HepG2 (cell line): Measurements from ENCODE around the gene GOLGA6C. TPM values are rescaled to one million over a fixed set of nuclear protein-coding genes. Genes with fewer than 3 reads are reported as not detected.

ENCODE experiments used
- ATAC-seq: fragments of 200-7000 bp; cut with Tn5 transposase; 3 replicates; pipeline ENCODE4 v1.9.1; 2020; ENCODE audit warnings: mild to moderate bottlenecking, moderate library complexity
- BruUV-seq: library from RNA; stranded (reverse); fragments of 400-500 nt; replicated peaks from 2 replicates; lab custom pipeline; 2021; lab: Mats Ljungman, UMichigan
- CTCF ChIA-PET: fragments of 300-600 bp; formaldehyde crosslinking; extraction: SDS; loops from one replicate; lab custom pipeline; 2021; ENCODE audit warnings: low total read pairs, inconsistent platforms, low intra/inter-chr PET ratio; lab: Yijun Ruan, JAX
- POLR2A ChIA-PET: fragments of 350-600 bp; sonication (Branson Sonifier 250); formaldehyde crosslinking; loops from one replicate; lab custom pipeline; 2020; ENCODE audit warnings: antibody characterized with exemption, inconsistent platforms; lab: Yijun Ruan, JAX
- DNase-seq: peaks from one replicate; pipeline ENCODE4 v3.0.0-alpha.2; 2015; ENCODE audit warnings: low spot score
- FAIRE-seq: peaks from 3 replicates; lab custom pipeline; 2011; peaks lifted over from hg19 to GRCh38; lab: Jason Lieb, UNC
- H2AFZ ChIP-seq: one replicate; pipeline ENCODE4 v1.6.1; 2011; ENCODE audit warnings: low read length, inconsistent platforms
- H3K27ac ChIP-seq: fragments of 300-600 bp; 3 replicates; pipeline ENCODE4 v1.8.0; 2011; ENCODE audit warnings: mixed run types, mild to moderate bottlenecking, mixed read lengths, low read length, inconsistent platforms; ENCODE audit not compliant: insufficient read depth; ENCODE audit errors: extremely low read length
- H3K27me3 ChIP-seq, 2 experiments: fragments of 200-600 bp in 1 of 2; 2 replicates in 1 of 2; 3 replicates in 1 of 2; pipeline versions ENCODE4 v1.6.0 to v1.8.0; 2011; ENCODE audit warnings: low read length in 2 of 2, mild to moderate bottlenecking in 2 of 2, moderate library complexity in 2 of 2, inconsistent platforms in 1 of 2; ENCODE audit not compliant: insufficient read depth in 2 of 2, control insufficient read depth in 1 of 2
- H3K36me3 ChIP-seq, 2 experiments: fragments of 200-600 bp in 1 of 2; replicated peaks in 1 of 2; 2 replicates in 1 of 2; 3 replicates in 1 of 2; pipeline versions ENCODE4 v1.5.1 to v1.8.0; 2011; ENCODE audit warnings: low read length in 2 of 2, inconsistent platforms in 1 of 2; ENCODE audit not compliant: insufficient read depth in 2 of 2, control insufficient read depth in 1 of 2
- H3K4me1 ChIP-seq: 2 replicates; pipeline ENCODE4 v1.5.1; 2012; ENCODE audit warnings: low read length, inconsistent platforms; ENCODE audit not compliant: insufficient read depth
- H3K4me2 ChIP-seq: 2 replicates; pipeline ENCODE4 v1.6.0; 2011; ENCODE audit warnings: low read depth, low read length, inconsistent platforms
- H3K4me3 ChIP-seq, 3 experiments: fragments of 200-600 bp in 1 of 3; sonication (generic), shearing (Covaris generic) in 1 of 3; replicated peaks in 1 of 3; 2 replicates each; pipeline ENCODE4 v1.5.1; 2011 to 2016; ENCODE audit warnings: low read length in 3 of 3, inconsistent platforms in 2 of 3, low read depth in 2 of 3, mild to moderate bottlenecking in 2 of 3, control low read depth in 1 of 3, mixed read lengths in 1 of 3; ENCODE audit not compliant: insufficient read depth in 1 of 3
- H3K79me2 ChIP-seq: one replicate; pipeline ENCODE4 v1.6.1; 2011; ENCODE audit warnings: low read length, inconsistent platforms; ENCODE audit not compliant: insufficient read depth
- H3K9ac ChIP-seq: 2 replicates; pipeline ENCODE4 v1.6.0; 2011; ENCODE audit warnings: mild to moderate bottlenecking, low read depth, low read length, inconsistent platforms; ENCODE audit not compliant: insufficient read depth
- H3K9me3 ChIP-seq: 2 replicates; pipeline ENCODE4 v1.5.1; 2012; ENCODE audit warnings: mild to moderate bottlenecking, low read length
- H4K20me1 ChIP-seq: 2 replicates; pipeline ENCODE4 v1.6.0; 2011; ENCODE audit warnings: inconsistent platforms, mild to moderate bottlenecking, low read length, moderate library complexity; ENCODE audit not compliant: insufficient read depth
- AGO2 ChIP-seq: fragments of 200-400 bp; formaldehyde crosslinking; optimal IDR thresholded peaks from 2 replicates; pipeline ENCODE3; 2017; ENCODE audit warnings: mild to moderate bottlenecking, low read depth, low read length, moderate library complexity
- ATF7 ChIP-seq, 2 experiments: fragments of 450-650 bp in 1 of 2; sonication (generic) in 1 of 2; formaldehyde crosslinking in 1 of 2; IDR thresholded peaks; 2 replicates each; pipeline versions ENCODE4 v1.4.0 to v1.6.1; 2016 to 2020; ENCODE audit warnings: antibody characterized with exemption in 1 of 2, mild to moderate bottlenecking in 1 of 2, missing genetic modification reagents in 1 of 2
- HIVEP1 ChIP-seq: sonication (generic); formaldehyde crosslinking; IDR thresholded peaks from 2 replicates; pipeline ENCODE4 v1.4.0; 2020; ENCODE audit warnings: mild to moderate bottlenecking, missing genetic modification reagents
- KDM5B ChIP-seq: sonication (generic); formaldehyde crosslinking; IDR thresholded peaks from 2 replicates; pipeline ENCODE4 v1.4.0; 2020; ENCODE audit warnings: missing genetic modification reagents, mild to moderate bottlenecking, borderline replicate concordance
- MED8 ChIP-seq: sonication (generic); formaldehyde crosslinking; IDR thresholded peaks from 2 replicates; pipeline ENCODE4 v1.8.1; 2023; ENCODE audit warnings: mild to moderate bottlenecking, missing genetic modification reagents; ENCODE audit not compliant: insufficient replicate concordance
- MTF1 ChIP-seq: sonication (generic); formaldehyde crosslinking; IDR thresholded peaks from 2 replicates; pipeline ENCODE4 v1.5.0; 2020; ENCODE audit warnings: missing genetic modification reagents
- NONO ChIP-seq, 2 experiments: fragments of 450-650 bp in 1 of 2; sonication (generic) in 1 of 2; formaldehyde crosslinking in 1 of 2; IDR thresholded peaks in 1 of 2; conservative IDR thresholded peaks in 1 of 2; 2 replicates each; pipeline versions ENCODE4 v1.6.1 to v1.8.0; 2017 to 2022; ENCODE audit warnings: mild to moderate bottlenecking in 1 of 2, missing genetic modification reagents in 1 of 2, moderate library complexity in 1 of 2
- POLR2AphosphoS5 ChIP-seq: IDR thresholded peaks from 2 replicates; pipeline ENCODE4 v1.6.1; 2012; ENCODE audit warnings: low read depth, low read length
- POLR2G ChIP-seq: fragments of 200-400 bp; formaldehyde crosslinking; IDR thresholded peaks from 2 replicates; pipeline ENCODE4 v1.6.1; 2018; ENCODE audit warnings: mild to moderate bottlenecking, low read depth, low read length, moderate library complexity
- RBFOX2 ChIP-seq: fragments of 200-400 bp; formaldehyde crosslinking; IDR thresholded peaks from 2 replicates; pipeline ENCODE4 v1.6.1; 2017; ENCODE audit warnings: low read depth, mild to moderate bottlenecking, low read length
- RBM22 ChIP-seq: fragments of 200-400 bp; formaldehyde crosslinking; optimal IDR thresholded peaks from 2 replicates; pipeline ENCODE3; 2017; ENCODE audit warnings: mild to moderate bottlenecking, low read length, moderate library complexity
- RBM39 ChIP-seq: fragments of 200-400 bp; formaldehyde crosslinking; IDR thresholded peaks from one replicate; pipeline ENCODE4 v1.6.1; 2018; ENCODE audit warnings: antibody characterized with exemption, mild to moderate bottlenecking, low read depth, low read length; ENCODE audit not compliant: poor library complexity, severe bottlenecking
- SSRP1 ChIP-seq: IDR thresholded peaks from 2 replicates; pipeline ENCODE4 v1.6.1; 2016; ENCODE audit warnings: control low read depth
- ZNF33B ChIP-seq: sonication (generic); formaldehyde crosslinking; IDR thresholded peaks from 2 replicates; pipeline ENCODE4 v1.5.1; 2020; ENCODE audit warnings: mild to moderate bottlenecking, missing genetic modification reagents
- WGBS: methylation state at CpG from one replicate; pipeline ENCODE4 v1.1.6; 2017; ENCODE audit warnings: low lambda C conversion rate; 5-methylcytosine and 5-hydroxymethylcytosine counted together
- in situ Hi-C: cut with HindIII; loops from 2 replicates; pipeline ENCODE4 v1.10.0; 2017; ENCODE audit warnings: low pct_unique_long_range_greater_than_20kb; ENCODE audit not compliant: extremely low pct_ligation_motif_present
- intact Hi-C: fragments of 100-400 bp; cut with micrococcal nuclease; formaldehyde crosslinking; loops from one replicate; pipeline ENCODE4 v1.10.0; 2022; ENCODE audit not compliant: unreplicated experiment
- polyA plus RNA-seq, 8 experiments: library from polyadenylated mRNA; depleted of rRNA in 3 of 8; stranded (reverse) in 7 of 8; unstranded in 1 of 8; fragments of >200 nt; fragmentation: Illumina TruSeq in 4 of 8; extraction: Trizol in 4 of 8; gene quantifications; 2 replicates each; pipeline versions ENCODE4 v1.2.1 to v1.2.3, GENCODE V29; 2011 to 2016; ENCODE audit warnings: low read depth in 4 of 8, missing spikeins in 1 of 8, mixed read lengths in 1 of 8; ENCODE audit not compliant: insufficient read depth in 1 of 8
- total RNA-seq, 5 experiments: library from RNA; depleted of rRNA; stranded (reverse); fragments of >200 nt; fragmentation: Illumina TruSeq; extraction: Trizol; gene quantifications; 2 replicates each; pipeline ENCODE4 v1.2.3, GENCODE V29; 2016; ENCODE audit warnings: low read depth in 1 of 5
- TF ChIP-seq, protein P1 (sequence below), 2 experiments: sonication (generic) in 1 of 2; formaldehyde crosslinking in 1 of 2; IDR thresholded peaks; 2 replicates each; pipeline versions ENCODE4 v1.4.0 to v1.6.1; 2016 to 2020; ENCODE audit warnings: borderline replicate concordance in 1 of 2, low read depth in 1 of 2, mild to moderate bottlenecking in 1 of 2, missing genetic modification reagents in 1 of 2
- TF ChIP-seq, protein P2 (sequence below): sonication (generic); formaldehyde crosslinking; IDR thresholded peaks from 2 replicates; pipeline ENCODE4 v1.4.0; 2020; ENCODE audit warnings: missing genetic modification reagents; ENCODE audit errors: not compliant biosample characterization

Gene GOLGA6C
- total and polyA plus RNA-seq, 2 of the 13 experiments (the other 11 are each of a cell fraction or from before 2014, with no cell fraction given): not detected

DNA sequence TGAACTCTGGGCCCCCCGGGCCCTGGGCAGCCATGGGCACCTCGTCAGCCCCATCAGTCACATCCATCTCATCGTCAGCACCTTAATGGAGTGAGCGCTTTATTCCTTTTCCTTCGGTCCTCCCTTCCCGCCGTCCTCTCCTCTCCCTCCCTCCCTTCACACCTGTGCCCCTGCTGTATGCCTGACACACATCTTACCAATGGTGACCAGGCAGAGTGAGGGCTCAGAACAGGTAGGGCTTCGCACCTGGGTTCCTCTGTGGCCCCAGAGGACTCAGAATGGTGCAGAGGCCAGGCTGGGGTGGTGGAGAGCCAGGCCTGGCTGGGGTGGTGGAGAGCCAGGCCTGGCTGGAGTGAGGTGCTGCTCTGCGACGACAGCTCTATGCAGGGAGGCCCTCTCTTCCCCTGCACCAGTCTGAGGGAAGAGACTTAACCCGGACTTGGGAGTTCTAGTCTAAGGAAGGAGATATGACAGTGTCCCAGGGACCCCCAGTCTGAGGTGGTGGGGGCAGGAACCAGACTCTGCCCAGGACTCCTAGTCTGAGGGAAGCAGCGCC lies 44.8 kb upstream of the GOLGA6C start:
- Histone ChIP-seq H3K4me2 (no peak overlapping the region), H3K27ac (no peak overlapping the region), H4K20me1 (peaks cover 57% of the 10 kb centered on the region), H2AFZ (no peak overlapping the region), H3K4me3 (no peak overlapping the region), H3K36me3 (peaks cover 37 to 49% of the 10 kb centered on the region in 2 experiments; a peak in 4 of 5 replicates), H3K9me3 (no peaks in the 10 kb centered on the region), H3K27me3 (no peaks in the 10 kb centered on the region), H3K79me2 (peaks cover 25% of the 10 kb centered on the region), H3K9ac (no peak overlapping the region), H3K4me1 (peaks cover 7% of the 10 kb centered on the region; the same call in 1 of the 2 replicates)
- intact Hi-C loops: no loop called here
- no TSS peak for BruUV-seq
- FAIRE-seq: no peak
- ATAC-seq: no peak; the same call in 2 of the 3 replicates
- DNase-seq: no peak
- in situ Hi-C loops: no loop called here
- CTCF ChIA-PET: no interaction called here
- 91% methylated on average over 12 of the region's 12 CpGs for WGBS
- TF ChIP-seq, protein P1, sequence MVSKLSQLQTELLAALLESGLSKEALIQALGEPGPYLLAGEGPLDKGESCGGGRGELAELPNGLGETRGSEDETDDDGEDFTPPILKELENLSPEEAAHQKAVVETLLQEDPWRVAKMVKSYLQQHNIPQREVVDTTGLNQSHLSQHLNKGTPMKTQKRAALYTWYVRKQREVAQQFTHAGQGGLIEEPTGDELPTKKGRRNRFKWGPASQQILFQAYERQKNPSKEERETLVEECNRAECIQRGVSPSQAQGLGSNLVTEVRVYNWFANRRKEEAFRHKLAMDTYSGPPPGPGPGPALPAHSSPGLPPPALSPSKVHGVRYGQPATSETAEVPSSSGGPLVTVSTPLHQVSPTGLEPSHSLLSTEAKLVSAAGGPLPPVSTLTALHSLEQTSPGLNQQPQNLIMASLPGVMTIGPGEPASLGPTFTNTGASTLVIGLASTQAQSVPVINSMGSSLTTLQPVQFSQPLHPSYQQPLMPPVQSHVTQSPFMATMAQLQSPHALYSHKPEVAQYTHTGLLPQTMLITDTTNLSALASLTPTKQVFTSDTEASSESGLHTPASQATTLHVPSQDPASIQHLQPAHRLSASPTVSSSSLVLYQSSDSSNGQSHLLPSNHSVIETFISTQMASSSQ (IDR thresholded peaks at IDR 0.05; ENCODE audit: low read depth): no peak
- TF ChIP-seq, protein P1 (CRISPR knock-in tag; IDR thresholded peaks at IDR 0.05; ENCODE audit: borderline replicate concordance): no peak
- peak; percentile 76 for TF ChIP-seq POLR2G
- TF ChIP-seq MED8 (CRISPR knock-in tag): no peak
- TF ChIP-seq ATF7 (IDR thresholded peaks at IDR 0.05): no peak
- no peak for TF ChIP-seq ATF7 (CRISPR knock-in tag; IDR thresholded peaks at IDR 0.05)
- peak; percentile 55 for TF ChIP-seq POLR2AphosphoS5
- TF ChIP-seq AGO2: peak; percentile 74
- no peak for TF ChIP-seq ZNF33B (CRISPR knock-in tag)
- TF ChIP-seq NONO (IDR thresholded peaks at IDR 0.05): no peak
- peak; percentile 23; the same call in 1 of the 2 replicates for TF ChIP-seq NONO (CRISPR knock-in tag; conservative IDR thresholded peaks at IDR 0.05)
- TF ChIP-seq SSRP1 (CRISPR knock-in tag): peak; percentile 81
- no peak for TF ChIP-seq MTF1 (CRISPR knock-in tag)
- peak; percentile 9 for TF ChIP-seq RBM39
- TF ChIP-seq RBM22: peak; percentile 98
- peak; percentile 40; the same call in 1 of the 2 replicates for TF ChIP-seq HIVEP1 (CRISPR knock-in tag)
- TF ChIP-seq, protein P2, sequence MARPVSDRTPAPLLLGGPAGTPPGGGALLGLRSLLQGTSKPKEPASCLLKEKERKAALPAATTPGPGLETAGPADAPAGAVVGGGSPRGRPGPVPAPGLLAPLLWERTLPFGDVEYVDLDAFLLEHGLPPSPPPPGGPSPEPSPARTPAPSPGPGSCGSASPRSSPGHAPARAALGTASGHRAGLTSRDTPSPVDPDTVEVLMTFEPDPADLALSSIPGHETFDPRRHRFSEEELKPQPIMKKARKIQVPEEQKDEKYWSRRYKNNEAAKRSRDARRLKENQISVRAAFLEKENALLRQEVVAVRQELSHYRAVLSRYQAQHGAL (CRISPR knock-in tag): no peak
- TF ChIP-seq RBFOX2: peak; percentile 21; the same call in 1 of the 2 replicates
- TF ChIP-seq KDM5B (CRISPR knock-in tag): peak; percentile 70; the same call in 1 of the 2 replicates
- POLR2A ChIA-PET: interaction anchor here (2.3 kb wide), 1 partner anchor 170 kb away, joined by 9 read pairs; no protein-coding TSS in a partner anchor
